Brain microvascular endothelial cell (primary cell): Measurements from ENCODE around the gene IGF1R.

Experiments
- DNase-seq: peaks from one replicate; pipeline ENCODE4 v3.0.0-alpha.2; 2020
- H3K27ac ChIP-seq: fragments of 250-450 bp; sonication (Bioruptor Pico); 2 replicates; pipeline ENCODE4 v1.5.1; 2020; ENCODE audit warnings: mild to moderate bottlenecking, moderate library complexity
- H3K27me3 ChIP-seq: fragments of 250-450 bp; sonication (Bioruptor Pico); replicated peaks from 2 replicates; pipeline ENCODE4 v1.5.1; 2020; ENCODE audit warnings: mild to moderate bottlenecking
- H3K36me3 ChIP-seq: fragments of 250-450 bp; sonication (Bioruptor Pico); replicated peaks from 2 replicates; pipeline ENCODE4 v1.5.1; 2020; ENCODE audit warnings: mild to moderate bottlenecking
- H3K4me3 ChIP-seq: 2 replicates; pipeline ENCODE4 v1.5.1; 2011; ENCODE audit warnings: low read depth, mild to moderate bottlenecking, control low read depth, low read length, moderate library complexity
- in situ Hi-C: cut with HindIII; loops from 2 replicates; pipeline ENCODE4 v1.10.0; 2017; ENCODE audit warnings: low sequenced_read_pairs, low pct_ligation_motif_present
- TF ChIP-seq, protein P1 (sequence below): IDR thresholded peaks from 2 replicates; pipeline ENCODE4 v1.5.1; 2011; ENCODE audit warnings: low read depth, mild to moderate bottlenecking, moderate library complexity, low read length, control low read depth, inconsistent platforms; ENCODE audit errors: missing control alignments

The IGF1R gene

DNA sequence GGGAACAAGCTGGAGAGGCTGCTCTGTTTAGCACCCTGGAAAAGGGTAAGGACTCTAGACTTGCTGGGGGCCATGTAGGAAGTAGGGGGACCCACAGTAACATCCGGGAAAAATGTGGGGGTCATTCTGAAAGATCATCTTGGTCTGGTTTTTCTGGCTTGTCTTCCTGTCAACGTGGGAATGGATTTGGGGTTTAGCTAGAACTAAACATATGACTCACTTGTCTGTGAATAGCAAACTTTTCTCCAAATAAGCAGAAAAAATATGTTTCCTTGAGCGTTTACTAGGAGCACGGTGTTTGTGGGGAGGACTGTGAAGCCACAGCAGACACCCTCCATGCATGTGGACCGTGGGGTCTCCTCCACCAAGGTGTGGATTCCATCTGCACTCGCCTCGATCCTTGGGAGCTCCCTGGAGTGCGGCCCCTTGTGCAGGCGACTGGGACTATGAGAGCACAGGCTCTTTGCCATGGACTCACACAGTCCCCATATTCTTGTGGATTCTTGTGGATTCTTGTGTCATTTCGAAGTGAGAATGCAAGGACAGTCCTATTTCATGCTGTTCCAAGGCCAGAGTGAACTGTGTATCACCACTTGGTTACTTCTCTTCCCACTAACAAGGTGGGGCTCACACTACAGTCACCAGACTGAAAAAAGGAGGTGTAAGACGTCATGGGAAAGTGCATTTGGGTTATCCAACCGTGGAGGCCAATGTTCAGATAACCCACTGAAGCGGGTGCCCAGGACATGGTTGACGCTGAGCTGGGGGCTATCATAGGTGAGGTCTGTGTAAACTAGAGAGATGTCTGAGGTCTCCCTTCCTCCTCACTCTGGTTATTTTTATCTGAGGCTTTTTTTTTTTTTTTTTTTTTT lies 333.7 kb downstream of the IGF1R start:
- in situ Hi-C loops = no loop called here
- H3K27ac ChIP-seq = no peak overlapping the region
- TF ChIP-seq, protein P1, sequence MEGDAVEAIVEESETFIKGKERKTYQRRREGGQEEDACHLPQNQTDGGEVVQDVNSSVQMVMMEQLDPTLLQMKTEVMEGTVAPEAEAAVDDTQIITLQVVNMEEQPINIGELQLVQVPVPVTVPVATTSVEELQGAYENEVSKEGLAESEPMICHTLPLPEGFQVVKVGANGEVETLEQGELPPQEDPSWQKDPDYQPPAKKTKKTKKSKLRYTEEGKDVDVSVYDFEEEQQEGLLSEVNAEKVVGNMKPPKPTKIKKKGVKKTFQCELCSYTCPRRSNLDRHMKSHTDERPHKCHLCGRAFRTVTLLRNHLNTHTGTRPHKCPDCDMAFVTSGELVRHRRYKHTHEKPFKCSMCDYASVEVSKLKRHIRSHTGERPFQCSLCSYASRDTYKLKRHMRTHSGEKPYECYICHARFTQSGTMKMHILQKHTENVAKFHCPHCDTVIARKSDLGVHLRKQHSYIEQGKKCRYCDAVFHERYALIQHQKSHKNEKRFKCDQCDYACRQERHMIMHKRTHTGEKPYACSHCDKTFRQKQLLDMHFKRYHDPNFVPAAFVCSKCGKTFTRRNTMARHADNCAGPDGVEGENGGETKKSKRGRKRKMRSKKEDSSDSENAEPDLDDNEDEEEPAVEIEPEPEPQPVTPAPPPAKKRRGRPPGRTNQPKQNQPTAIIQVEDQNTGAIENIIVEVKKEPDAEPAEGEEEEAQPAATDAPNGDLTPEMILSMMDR = no peak
- H3K36me3 ChIP-seq = no peaks in the 10 kb centered on the region
- DNase-seq = peak; percentile 17
- no peaks in the 10 kb centered on the region for H3K27me3 ChIP-seq
- no peak overlapping the region for H3K4me3 ChIP-seq

DNA sequence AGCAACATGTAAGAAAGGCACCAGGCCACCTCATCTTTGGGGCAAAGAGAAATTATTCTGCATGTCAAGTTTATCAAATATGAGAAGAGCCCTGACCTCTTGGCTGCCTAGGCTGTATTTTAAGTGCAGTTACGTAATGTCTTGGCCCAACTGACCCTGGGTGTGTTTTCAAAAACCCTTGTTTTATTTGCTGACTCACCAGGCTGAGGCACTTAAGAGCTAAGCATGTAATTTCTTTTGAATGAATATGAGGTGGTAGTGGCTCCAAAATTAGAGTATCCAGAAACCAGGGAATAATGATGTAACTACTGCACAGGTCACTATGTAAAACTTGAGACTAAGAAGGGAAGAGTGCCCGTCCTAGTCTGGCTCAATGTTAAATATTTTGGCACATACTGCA lies 335.0 kb downstream of the IGF1R start:
- in situ Hi-C loops = no loop called here
- Histone ChIP-seq H3K27me3 (no peaks in the 10 kb centered on the region), H3K27ac (no peak overlapping the region), H3K4me3 (no peak overlapping the region), H3K36me3 (no peaks in the 10 kb centered on the region)
- peak; percentile 68 for DNase-seq
- TF ChIP-seq, protein P1 = no peak

DNA sequence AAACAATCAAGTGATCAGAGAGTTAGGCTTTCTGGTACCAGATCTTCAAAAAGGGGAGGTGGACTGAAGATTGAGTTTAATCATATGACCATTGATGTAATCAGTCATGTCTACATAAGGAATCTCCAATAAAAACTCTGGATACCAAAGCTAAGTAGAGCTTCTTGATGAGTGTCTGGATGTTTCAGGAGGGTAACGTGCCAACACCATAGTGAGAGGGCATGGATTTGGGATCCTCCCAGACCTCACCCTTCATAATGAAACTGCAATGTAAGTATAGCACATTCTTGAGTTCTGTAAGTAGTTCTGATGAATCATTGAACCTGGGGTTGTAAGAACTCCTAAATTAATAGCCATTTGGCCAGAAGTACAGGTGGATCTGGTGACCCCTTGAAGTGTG lies 337.9 kb downstream of the IGF1R start:
- no peak for DNase-seq
- H3K36me3 ChIP-seq = no peaks in the 10 kb centered on the region
- in situ Hi-C loops = no loop called here
- TF ChIP-seq, protein P1 = no peak
- no peak overlapping the region for H3K4me3 ChIP-seq
- no peak overlapping the region for H3K27ac ChIP-seq
- no peaks in the 10 kb centered on the region for H3K27me3 ChIP-seq

DNA sequence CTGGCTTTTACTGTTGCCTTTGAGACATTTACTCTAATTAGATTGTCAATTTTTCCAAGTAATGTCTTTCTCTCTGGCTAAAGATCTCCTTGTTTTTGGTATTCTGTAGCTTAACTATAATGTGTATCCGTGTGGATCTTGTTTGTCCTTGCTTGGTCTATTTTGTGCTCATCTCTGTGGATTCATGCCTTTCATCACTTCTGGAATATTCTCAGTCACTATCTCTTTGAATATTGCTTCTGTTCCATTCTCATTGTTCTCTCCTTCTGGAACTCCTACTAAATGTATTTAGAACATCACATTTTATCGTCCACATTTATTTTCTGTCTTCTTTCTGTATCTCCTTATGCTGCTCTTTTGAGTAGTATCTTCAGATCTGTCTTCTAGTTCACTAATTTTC lies 346.6 kb downstream of the IGF1R start:
- DNase-seq = no peak
- H3K27ac ChIP-seq = no peak overlapping the region
- H3K36me3 ChIP-seq = no peaks in the 10 kb centered on the region
- TF ChIP-seq, protein P1 = no peak
- in situ Hi-C loops = no loop called here
- H3K27me3 ChIP-seq = no peaks in the 10 kb centered on the region
- H3K4me3 ChIP-seq = no peak overlapping the region

DNA sequence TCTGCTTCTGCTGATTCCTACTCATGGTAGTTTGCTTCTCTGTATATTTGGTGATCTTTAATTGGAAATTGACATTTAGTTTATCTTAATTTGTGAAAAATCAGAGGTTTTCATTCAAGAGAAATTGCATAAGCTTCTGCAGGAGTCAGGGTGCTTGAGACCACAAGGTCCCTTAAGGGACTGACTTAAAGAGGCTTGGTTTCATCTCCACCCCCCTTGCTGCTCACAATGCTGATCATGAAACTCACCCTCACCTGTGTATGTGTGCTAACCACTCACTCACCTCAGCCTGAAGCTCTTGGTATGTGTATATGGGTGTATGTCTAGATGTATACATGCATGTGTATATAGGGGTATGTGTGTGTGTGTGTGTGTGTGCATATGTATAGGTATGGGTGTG lies 347.8 kb downstream of the IGF1R start:
- H3K27me3 ChIP-seq = no peaks in the 10 kb centered on the region
- H3K27ac ChIP-seq = no peak overlapping the region
- no peak for DNase-seq
- no peaks in the 10 kb centered on the region for H3K36me3 ChIP-seq
- in situ Hi-C loops = no loop called here
- H3K4me3 ChIP-seq = no peak overlapping the region
- TF ChIP-seq, protein P1 = no peak

DNA sequence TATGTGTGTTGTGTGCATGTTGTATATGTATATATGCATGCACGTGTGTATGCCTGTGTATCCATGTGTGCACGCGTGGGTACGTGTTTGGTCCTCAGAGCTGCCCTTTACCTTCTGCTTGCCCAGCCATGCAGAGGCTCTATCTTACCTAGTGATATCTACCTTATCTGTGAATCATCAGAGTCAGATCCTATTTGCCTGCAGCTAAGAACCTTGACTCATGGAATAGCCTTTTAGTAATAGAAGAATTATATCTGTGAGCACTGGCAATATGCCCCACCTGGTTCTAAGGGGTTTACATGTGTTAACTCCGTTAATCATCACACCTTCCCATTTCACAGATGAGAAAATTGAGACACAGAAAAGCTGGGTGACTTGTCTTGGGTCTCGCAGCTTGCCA lies 348.3 kb downstream of the IGF1R start:
- no peaks in the 10 kb centered on the region for H3K27me3 ChIP-seq
- in situ Hi-C loops = no loop called here
- H3K27ac ChIP-seq = no peak overlapping the region
- no peaks in the 10 kb centered on the region for H3K36me3 ChIP-seq
- H3K4me3 ChIP-seq = no peak overlapping the region
- TF ChIP-seq, protein P1 = no peak
- no peak for DNase-seq
